GM11168 (cell line): ENCODE data around the gene TMEM151A.

Source experiments
- in situ Hi-C: fragments of 300-500 bp; cut with MboI; formaldehyde crosslinking; loops from one replicate; pipeline ENCODE4 v1.12.0; 2022; ENCODE audit warnings: low sequenced_read_pairs; ENCODE audit not compliant: unreplicated experiment

TMEM151A gene

GRCh38 chr11:66333220-66333877, 41.7 kb downstream of the TMEM151A start:
- in situ Hi-C loops: no loop called here

GRCh38 chr11:66333896-66334604, 42.4 kb downstream of the TMEM151A start:
- in situ Hi-C loops: no loop called here

GRCh38 chr11:66334605-66335442, 43.1 kb downstream of the TMEM151A start:
- in situ Hi-C loops: no loop called here

GRCh38 chr11:66335531-66336233, 44.0 kb downstream of the TMEM151A start:
- in situ Hi-C loops: no loop called here

- in situ Hi-C loops: no loop called here
Measured at GRCh38 chr11:66336234-66337102, 44.8 kb downstream of the TMEM151A start, which contains the start of gene RIN1. Gene RIN1, minus strand, starts transcription at chr11:66336434. Its CDS starts 32 bp downstream, at chr11:66336402.

GRCh38 chr11:66337103-66337899, 45.6 kb downstream of the TMEM151A start:
- in situ Hi-C loops: no loop called here

GRCh38 chr11:66338276-66339161, 46.8 kb downstream of the TMEM151A start:
- in situ Hi-C loops: no loop called here

- in situ Hi-C loops: no loop called here
Measured at GRCh38 chr11:66339162-66339675, 47.5 kb downstream of the TMEM151A start.

GRCh38 chr11:66339686-66340483, 48.2 kb downstream of the TMEM151A start:
- in situ Hi-C loops: no loop called here

- in situ Hi-C loops: no loop called here
Measured at GRCh38 chr11:66340596-66341501, 49.2 kb downstream of the TMEM151A start.

- in situ Hi-C loops: no loop called here
Measured at GRCh38 chr11:66341502-66342126, 49.9 kb downstream of the TMEM151A start.

GRCh38 chr11:66343176-66343575, 51.5 kb downstream of the TMEM151A start:
- in situ Hi-C loops: no loop called here

GRCh38 chr11:66344550-66345315, 53.0 kb downstream of the TMEM151A start, which contains the start of gene BRMS1:
Gene BRMS1, minus strand, starts transcription at chr11:66345104. Its CDS starts 2,870 bp downstream, at chr11:66342234.
- in situ Hi-C loops: no loop called here

GRCh38 chr11:66345316-66345649, 53.6 kb downstream of the TMEM151A start:
- in situ Hi-C loops: no loop called here
